K562 (cell line): Measurements from ENCODE around the gene CYP11A1. TPM values are rescaled to one million over a fixed set of nuclear protein-coding genes. Genes with fewer than 3 reads are reported as not detected.

ENCODE experiments used
- BCOR ChIP-seq: fragments of 450-650 bp; IDR thresholded peaks from 2 replicates; pipeline ENCODE4 v1.6.1; 2016
- CHD4 ChIP-seq: fragments of 200-600 bp; sonication (generic); IDR thresholded peaks from 3 replicates; pipeline ENCODE4 v1.6.1; 2012; ENCODE audit warnings: low read depth, mild to moderate bottlenecking, mixed read lengths, low read length, inconsistent platforms; ENCODE audit not compliant: insufficient read depth, insufficient replicate concordance, poor library complexity, severe bottlenecking
- ETV1 ChIP-seq: fragments of 450-650 bp; conservative IDR thresholded peaks from 2 replicates; pipeline ENCODE4 v1.6.1; 2016; ENCODE audit warnings: missing genetic modification characterization, control low read depth, low read depth, missing compliant biosample characterization
- HMBOX1 ChIP-seq: sonication (generic); IDR thresholded peaks from 2 replicates; pipeline ENCODE4 v1.6.1; 2016
- HNRNPL ChIP-seq: fragments of 200-400 bp; formaldehyde crosslinking; IDR thresholded peaks from 2 replicates; pipeline ENCODE4 v1.6.1; 2017; ENCODE audit warnings: low read depth, mild to moderate bottlenecking, low read length
- KLF1 ChIP-seq: fragments of 450-650 bp; IDR thresholded peaks from 2 replicates; pipeline ENCODE4 v1.6.1; 2016; ENCODE audit warnings: missing genetic modification characterization, missing compliant biosample characterization
- LEF1 ChIP-seq: fragments of 450-650 bp; IDR thresholded peaks from 2 replicates; pipeline ENCODE4 v1.6.1; 2016; ENCODE audit warnings: mild to moderate bottlenecking
- MAFK ChIP-seq: IDR thresholded peaks from 2 replicates; pipeline ENCODE4 v1.6.1; 2011; ENCODE audit warnings: low read length, improper control_type of control experiment
- MEIS2 ChIP-seq: fragments of 450-650 bp; IDR thresholded peaks from 2 replicates; pipeline ENCODE4 v1.6.1; 2014; ENCODE audit warnings: mild to moderate bottlenecking; ENCODE audit not compliant: partially characterized antibody
- NBN ChIP-seq: fragments of 450-650 bp; IDR thresholded peaks from 2 replicates; pipeline ENCODE4 v1.6.1; 2016; ENCODE audit warnings: low read depth, mild to moderate bottlenecking
- NCOA1 ChIP-seq: fragments of 450-650 bp; IDR thresholded peaks from 2 replicates; pipeline ENCODE4 v1.6.1; 2016; ENCODE audit warnings: low read depth
- NFRKB ChIP-seq: fragments of 450-650 bp; IDR thresholded peaks from 2 replicates; pipeline ENCODE4 v1.6.1; 2016; ENCODE audit warnings: low read depth
- POLR2A ChIP-seq: fragments of 450-650 bp; conservative IDR thresholded peaks from 2 replicates; pipeline ENCODE4 v1.6.1; 2016
- POLR2B ChIP-seq: fragments of 450-650 bp; IDR thresholded peaks from 2 replicates; pipeline ENCODE4 v1.6.1; 2018; ENCODE audit warnings: low read depth; ENCODE audit not compliant: partially characterized antibody
- POLR2H ChIP-seq: IDR thresholded peaks from 2 replicates; pipeline ENCODE4 v1.6.1; 2016; ENCODE audit warnings: missing genetic modification characterization, low read depth, mild to moderate bottlenecking, control low read depth, missing compliant biosample characterization, moderate library complexity
- PRDM10 ChIP-seq: fragments of 450-650 bp; IDR thresholded peaks from 2 replicates; pipeline ENCODE4 v1.6.1; 2018; ENCODE audit not compliant: partially characterized antibody
- RBM14 ChIP-seq: fragments of 200-400 bp; formaldehyde crosslinking; IDR thresholded peaks from 2 replicates; pipeline ENCODE4 v1.6.1; 2018; ENCODE audit warnings: low read depth, mild to moderate bottlenecking, low read length, moderate library complexity, borderline replicate concordance; ENCODE audit not compliant: insufficient read depth
- TBP ChIP-seq: optimal IDR thresholded peaks from 2 replicates; pipeline ENCODE3; 2011; ENCODE audit warnings: low read depth, low read length, improper control_type of control experiment
- XRCC3 ChIP-seq: fragments of 450-650 bp; IDR thresholded peaks from 2 replicates; pipeline ENCODE4 v1.6.1; 2017; ENCODE audit warnings: mild to moderate bottlenecking, moderate library complexity
- ZNF121 ChIP-seq: sonication (generic); formaldehyde crosslinking; conservative IDR thresholded peaks from 2 replicates; pipeline ENCODE4 v1.8.0; 2022; ENCODE audit warnings: missing genetic modification reagents
- ZNF224 ChIP-seq: sonication (generic); formaldehyde crosslinking; IDR thresholded peaks from 2 replicates; pipeline ENCODE4 v1.8.0; 2022; ENCODE audit warnings: mild to moderate bottlenecking, missing genetic modification reagents
- ZNF274 ChIP-seq: IDR thresholded peaks from 2 replicates; pipeline ENCODE4 v1.6.1; 2011; ENCODE audit warnings: low read depth, mild to moderate bottlenecking, low read length, moderate library complexity, borderline replicate concordance
- ZNF507 ChIP-seq: conservative IDR thresholded peaks from 2 replicates; pipeline ENCODE4 v1.6.1; 2017; ENCODE audit warnings: missing genetic modification characterization, missing compliant biosample characterization
- ZNF584 ChIP-seq: fragments of 200-800 bp; sonication (Bioruptor generic); IDR thresholded peaks from 2 replicates; pipeline ENCODE4 v1.6.1; 2016; ENCODE audit warnings: low read depth, mild to moderate bottlenecking, missing genetic modification characterization, missing compliant biosample characterization
- ZNF75A ChIP-seq: fragments of 450-650 bp; formaldehyde crosslinking; IDR thresholded peaks from 2 replicates; pipeline ENCODE4 v1.4.0; 2020; ENCODE audit warnings: mild to moderate bottlenecking
- polyA plus RNA-seq, 8 experiments: library from polyadenylated mRNA; depleted of rRNA in 4 of 8; stranded (reverse) in 5 of 8; unstranded in 3 of 8; fragments of >200 nt; fragmentation: Nextera tagmentation in 2 of 8; fragmentation: Illumina TruSeq in 1 of 8; extraction: Ambion mirVana in 2 of 8; extraction: Trizol in 1 of 8; gene quantifications; 2 replicates each; pipeline versions ENCODE4 v1.2.1 to v1.2.3, GENCODE V29; 2011 to 2014; ENCODE audit warnings: inconsistent platforms in 1 of 8, missing spikeins in 1 of 8
- total RNA-seq, 7 experiments: library from RNA; depleted of rRNA in 6 of 7; stranded (reverse); fragments of >200 nt in 6 of 7; fragmentation: Illumina TruSeq in 2 of 7; extraction: Trizol in 2 of 7; gene quantifications; 2 replicates each; pipeline versions ENCODE4 v1.2.1 to v1.2.3, GENCODE V29; 2011 to 2021; ENCODE audit warnings: low replicate concordance in 1 of 7
- TF ChIP-seq, protein P1 (sequence below): conservative IDR thresholded peaks from 2 replicates; pipeline ENCODE4 v1.6.1; 2011; ENCODE audit warnings: low read depth, mild to moderate bottlenecking, low read length; ENCODE audit not compliant: control insufficient read depth

Gene CYP11A1
- total and polyA plus RNA-seq, 9 of the 15 experiments (the other 6 are each of a cell fraction or from before 2014, with no cell fraction given), result 0.06 to 0.24 (median 0.10) TPM; not detected in 4

DNA sequence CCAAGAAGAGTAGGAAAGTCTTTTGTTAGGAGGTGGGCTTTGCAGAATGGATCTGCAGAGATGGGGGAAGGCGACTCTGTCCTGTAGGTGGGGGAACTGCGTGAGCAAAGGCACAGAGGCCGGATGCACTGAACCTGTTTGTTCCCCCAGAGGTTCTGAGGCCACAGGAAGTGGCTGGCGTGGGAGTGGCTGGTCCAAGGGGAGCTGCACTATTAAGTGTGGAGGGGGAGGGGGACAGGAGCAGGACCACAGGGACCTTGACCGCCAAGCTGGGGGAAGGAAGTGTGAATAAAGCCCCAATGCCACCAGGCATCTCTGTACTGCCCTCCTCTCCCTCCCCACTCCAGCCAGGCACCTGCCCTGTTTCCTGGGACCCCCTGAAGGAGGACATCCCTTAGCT is 51.8 kb downstream of the CYP11A1 start (continued):
- peak; percentile 66 for TF ChIP-seq PRDM10
- no peak for TF ChIP-seq BCOR
- TF ChIP-seq POLR2H, result no peak
- TF ChIP-seq, protein P1, sequence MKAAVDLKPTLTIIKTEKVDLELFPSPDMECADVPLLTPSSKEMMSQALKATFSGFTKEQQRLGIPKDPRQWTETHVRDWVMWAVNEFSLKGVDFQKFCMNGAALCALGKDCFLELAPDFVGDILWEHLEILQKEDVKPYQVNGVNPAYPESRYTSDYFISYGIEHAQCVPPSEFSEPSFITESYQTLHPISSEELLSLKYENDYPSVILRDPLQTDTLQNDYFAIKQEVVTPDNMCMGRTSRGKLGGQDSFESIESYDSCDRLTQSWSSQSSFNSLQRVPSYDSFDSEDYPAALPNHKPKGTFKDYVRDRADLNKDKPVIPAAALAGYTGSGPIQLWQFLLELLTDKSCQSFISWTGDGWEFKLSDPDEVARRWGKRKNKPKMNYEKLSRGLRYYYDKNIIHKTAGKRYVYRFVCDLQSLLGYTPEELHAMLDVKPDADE, result peak; percentile 83
- no peak for TF ChIP-seq ZNF121
- TF ChIP-seq KLF1 (tag), result no peak
- TF ChIP-seq HMBOX1, result no peak
- TF ChIP-seq NFRKB, result no peak
- no peak for TF ChIP-seq POLR2B
- TF ChIP-seq NCOA1, result no peak
- TF ChIP-seq CHD4, result no peak
- no peak for TF ChIP-seq ZNF507 (tag)
- TF ChIP-seq ZNF224 (CRISPR knock-in tag), result no peak
- peak; percentile 87 for TF ChIP-seq ETV1 (tag)
- 0 out of 2 replicates have a peak, but pooled peaks have one; percentile 24 for TF ChIP-seq ZNF584 (CRISPR knock-in tag)
- no peak for TF ChIP-seq ZNF274
- TF ChIP-seq NBN, result no peak
- TF ChIP-seq HNRNPL, result no peak
- TF ChIP-seq LEF1, result no peak
- no peak for TF ChIP-seq MAFK
- no peak for TF ChIP-seq MEIS2
- TF ChIP-seq POLR2A, result no peak
- TF ChIP-seq TBP, result no peak
- TF ChIP-seq XRCC3, result no peak
- TF ChIP-seq RBM14, result no peak
- TF ChIP-seq ZNF75A, result no peak
